GM21528 (cell line): ENCODE results near the gene TRIM71.

ENCODE experiments used
- ATAC-seq: cut with Tn5 transposase; IDR thresholded peaks from one replicate; pipeline ENCODE4 v1.9.1; 2021; ENCODE audit warnings: mild to moderate bottlenecking, moderate library complexity; ENCODE audit not compliant: unreplicated experiment, low FRiP score

The TRIM71 gene

DNA sequence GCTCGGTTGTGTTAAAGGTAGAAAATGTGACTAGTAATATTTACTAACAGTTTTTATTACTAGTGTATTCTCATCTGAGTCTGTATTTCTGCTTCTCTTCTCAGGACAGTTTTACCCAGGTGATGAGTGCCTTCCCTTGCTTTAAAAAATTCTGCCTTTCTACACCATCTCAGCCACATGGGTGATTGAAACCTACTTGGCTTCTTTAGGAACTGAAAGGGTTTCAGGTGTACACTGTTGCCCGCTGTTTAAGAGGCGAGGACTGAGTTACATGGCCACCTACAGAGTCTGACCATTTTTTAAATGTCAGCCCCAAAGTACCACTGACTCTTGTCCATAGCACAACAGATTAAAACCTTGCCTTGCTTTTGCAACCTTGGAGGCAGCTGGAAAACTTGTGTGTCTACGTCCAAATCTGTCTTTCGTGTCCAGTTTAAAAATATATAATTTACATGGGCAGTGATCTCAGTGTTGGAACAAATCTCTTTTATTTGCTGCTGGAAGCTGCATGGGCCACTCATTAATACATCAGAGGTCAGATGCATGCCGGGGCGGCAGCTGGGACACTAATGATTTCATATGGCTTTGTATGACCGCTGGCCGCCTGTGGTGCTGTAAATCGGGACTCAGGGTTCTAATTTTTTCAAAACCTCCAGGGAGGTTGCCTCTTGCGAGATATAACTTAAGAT, 44.6 kb downstream of the TRIM71 start:
- no peak for ATAC-seq

DNA sequence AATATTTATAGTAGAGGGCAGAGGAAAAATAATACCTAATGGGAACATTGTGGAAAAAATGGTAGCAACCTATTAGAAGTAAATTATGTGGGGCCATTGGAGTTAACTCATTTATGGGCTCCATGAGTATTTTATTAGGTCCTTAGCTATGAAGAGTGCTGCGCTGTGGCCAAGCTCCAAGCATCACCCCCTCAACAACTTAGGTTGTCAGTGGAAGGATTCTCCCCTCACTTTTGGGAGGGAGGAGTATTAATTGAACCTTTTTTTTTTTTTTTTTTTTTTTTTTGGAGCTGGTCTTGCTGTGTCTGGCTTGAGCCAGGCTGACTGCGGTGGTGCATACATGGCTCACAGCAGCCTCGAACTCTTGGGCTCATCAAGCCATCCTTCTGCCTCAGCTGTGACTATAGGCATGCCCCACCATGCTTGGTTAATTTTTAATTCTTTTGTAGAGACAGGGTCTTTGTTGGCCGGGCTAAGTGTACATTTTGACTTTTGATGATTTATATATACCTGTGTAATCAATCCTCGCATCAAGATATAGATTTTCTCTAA, 45.2 kb downstream of the TRIM71 start:
- no peak for ATAC-seq

DNA sequence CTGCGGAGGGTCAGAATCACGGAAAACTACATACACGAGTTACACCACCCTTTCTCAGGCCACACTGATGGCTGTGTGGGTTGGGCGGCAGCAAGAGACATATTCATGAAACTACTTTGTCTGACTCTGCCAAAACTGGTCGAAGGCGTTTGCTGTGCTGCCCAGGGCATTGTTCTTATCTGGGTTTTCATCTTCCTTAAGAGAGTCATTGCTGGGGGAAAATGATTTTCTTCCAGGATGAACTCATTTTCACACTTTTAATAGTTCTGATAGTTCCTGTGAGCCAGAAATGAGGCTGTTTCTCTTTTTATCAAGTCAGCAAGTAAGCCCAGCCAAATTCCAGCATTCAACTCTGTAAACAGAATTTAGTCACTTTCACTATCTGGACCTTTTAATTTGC, 47.6 kb downstream of the TRIM71 start:
- ATAC-seq: no peak

DNA sequence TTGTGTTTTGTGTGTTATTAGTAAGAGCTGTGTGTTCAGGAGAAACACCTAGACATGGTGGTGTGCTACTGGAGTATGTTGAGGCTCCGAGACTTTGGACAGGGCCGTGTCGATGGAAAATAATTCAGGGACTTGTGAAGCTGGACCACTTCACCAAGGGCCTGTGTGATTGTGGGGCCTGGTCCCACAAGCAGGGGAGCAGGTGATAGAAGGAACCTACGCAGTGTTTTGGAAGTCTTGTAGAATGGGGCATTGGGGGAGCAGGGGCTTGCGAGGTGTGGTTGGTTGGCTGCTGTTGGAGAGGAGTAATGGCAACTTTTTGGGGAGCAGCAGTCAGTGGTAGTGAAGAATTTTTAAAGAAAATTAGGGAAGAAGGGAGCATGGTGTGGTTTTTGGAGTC, 48.7 kb downstream of the TRIM71 start:
- ATAC-seq: no peak

DNA sequence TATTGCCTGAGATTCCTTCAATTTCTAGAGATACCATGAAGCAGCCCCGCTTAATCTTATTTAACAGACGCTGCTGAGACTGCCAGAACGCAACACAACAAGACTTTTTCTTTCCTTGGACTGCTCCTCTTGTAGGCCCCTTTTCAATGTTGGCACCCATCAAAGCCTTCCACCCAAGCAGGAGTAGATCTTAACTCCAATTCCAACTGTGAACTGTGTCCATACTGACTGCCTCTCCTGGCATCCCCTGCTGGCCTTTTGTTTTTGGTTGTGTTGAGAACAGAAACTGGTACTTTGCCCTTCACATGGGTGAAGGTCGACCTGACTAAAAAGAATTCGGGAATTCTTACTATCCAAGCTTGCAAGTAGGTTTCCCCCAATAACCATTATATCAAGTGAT, 50.2 kb downstream of the TRIM71 start:
- no peak for ATAC-seq

DNA sequence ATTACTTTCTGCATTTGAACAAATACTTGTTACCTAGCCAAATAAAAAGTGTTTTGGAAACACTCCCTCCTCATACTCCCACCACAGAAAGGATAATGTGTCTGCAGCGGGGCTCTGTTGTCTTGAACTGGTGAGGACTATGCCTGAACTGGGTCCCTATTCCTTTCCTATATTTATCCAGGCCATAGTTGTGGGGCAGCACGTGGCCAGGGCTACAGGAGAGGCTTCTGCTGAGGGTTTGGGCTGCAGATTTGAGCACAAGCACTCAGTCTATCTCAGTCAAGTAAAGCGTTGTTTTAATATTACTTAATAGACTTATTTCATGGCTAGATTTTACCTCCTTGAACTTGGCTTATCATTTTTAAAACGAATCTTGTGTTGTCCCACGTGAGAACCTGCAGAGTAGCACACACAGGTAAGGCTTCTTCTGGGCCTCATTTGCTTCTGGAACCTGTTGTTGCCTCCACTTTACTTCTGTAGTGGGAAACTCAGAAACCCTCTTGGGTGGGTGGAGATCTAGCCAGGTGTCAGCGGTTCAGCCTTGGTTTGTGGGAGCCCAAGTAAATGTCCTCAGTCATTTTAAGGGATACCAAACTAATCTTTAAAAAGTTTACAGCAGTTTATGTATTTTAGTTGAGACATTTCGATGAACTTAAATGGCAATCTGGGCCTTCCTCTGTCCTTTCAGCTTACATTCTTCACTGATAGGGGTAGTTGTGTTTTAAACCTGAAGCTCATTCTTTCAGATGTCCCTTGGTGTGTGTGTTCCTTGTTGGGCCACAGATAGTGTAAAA, 51.1 kb downstream of the TRIM71 start:
- ATAC-seq: no peak

DNA sequence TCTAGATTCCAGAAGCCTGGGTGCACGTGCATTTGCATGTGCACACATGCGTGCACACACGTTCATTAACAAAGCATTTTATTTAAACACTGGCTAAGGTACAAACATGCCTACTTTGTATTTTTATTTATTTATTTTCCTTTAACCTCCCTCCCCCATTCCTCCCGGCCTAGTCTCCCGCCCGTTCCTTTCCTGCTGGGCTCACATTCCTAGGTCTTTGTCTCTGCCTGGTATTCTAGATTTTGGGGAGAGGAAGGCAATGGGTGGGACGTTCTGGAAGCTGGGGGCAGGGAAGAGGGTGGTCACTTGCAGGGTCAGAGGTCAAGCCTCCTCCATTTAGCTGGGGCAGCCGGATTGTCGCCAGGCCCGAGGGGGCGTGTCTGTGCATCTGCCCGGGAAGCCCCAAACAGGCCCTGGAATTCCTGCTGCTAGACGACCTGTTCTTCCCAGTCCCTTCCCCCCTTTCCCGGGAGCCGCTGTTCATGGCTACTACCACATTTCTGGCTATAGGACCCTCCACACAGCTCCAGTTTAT, 51.8 kb downstream of the TRIM71 start:
- ATAC-seq: no peak

DNA sequence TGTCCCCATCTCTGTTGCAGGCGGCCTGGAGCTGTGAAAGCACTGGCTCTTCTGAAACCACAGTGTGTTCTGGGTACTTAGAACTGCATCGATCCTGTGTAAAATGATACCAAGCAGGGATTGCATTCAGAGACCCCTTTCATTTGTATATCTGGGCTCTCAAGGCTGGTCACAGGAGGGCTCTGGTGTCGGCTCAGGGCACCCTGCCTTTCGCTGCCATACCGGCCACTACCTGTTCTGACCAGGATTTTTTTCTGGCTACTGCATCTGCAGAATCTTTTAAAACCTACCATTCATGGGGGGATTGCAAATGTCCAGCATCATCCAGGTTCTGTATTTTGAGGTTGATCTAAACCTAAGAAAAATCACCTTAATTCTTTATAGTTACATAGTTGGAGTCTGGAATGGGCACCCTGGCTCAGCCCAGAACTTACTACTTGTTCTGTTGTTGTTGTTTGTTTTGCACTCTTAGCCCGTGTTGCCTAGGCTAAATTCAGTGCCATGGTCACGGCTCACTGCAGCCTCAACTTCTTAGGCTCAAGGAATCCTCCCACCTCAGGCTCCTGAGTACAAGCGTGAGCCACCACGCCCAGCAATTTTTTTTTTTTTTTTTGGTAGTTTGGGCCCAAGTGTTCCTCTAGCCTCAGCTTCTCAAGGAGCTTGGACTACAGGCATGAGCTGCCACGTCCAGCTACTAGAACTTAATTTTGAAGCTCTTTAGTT, 52.7 kb downstream of the TRIM71 start:
- no peak for ATAC-seq

DNA sequence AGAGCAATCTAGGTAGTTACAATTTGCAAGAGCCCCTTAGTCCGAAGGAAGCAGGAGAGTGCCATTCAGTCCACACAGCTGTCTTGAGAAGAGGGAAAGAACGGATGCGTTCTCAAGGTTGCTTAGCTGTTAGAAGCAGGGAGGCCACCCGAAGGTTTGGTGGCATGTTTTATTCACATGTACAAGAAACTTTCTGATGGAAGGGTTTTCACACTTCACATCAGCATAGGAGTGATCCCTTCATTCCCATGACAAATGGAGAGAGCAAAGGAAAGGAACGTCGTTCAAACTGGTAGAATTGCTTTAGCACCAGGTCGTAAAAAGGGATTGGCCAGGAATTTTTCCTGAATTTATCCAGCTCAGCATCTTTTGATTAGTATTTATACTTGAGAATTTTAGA, 53.5 kb downstream of the TRIM71 start:
- no peak for ATAC-seq

DNA sequence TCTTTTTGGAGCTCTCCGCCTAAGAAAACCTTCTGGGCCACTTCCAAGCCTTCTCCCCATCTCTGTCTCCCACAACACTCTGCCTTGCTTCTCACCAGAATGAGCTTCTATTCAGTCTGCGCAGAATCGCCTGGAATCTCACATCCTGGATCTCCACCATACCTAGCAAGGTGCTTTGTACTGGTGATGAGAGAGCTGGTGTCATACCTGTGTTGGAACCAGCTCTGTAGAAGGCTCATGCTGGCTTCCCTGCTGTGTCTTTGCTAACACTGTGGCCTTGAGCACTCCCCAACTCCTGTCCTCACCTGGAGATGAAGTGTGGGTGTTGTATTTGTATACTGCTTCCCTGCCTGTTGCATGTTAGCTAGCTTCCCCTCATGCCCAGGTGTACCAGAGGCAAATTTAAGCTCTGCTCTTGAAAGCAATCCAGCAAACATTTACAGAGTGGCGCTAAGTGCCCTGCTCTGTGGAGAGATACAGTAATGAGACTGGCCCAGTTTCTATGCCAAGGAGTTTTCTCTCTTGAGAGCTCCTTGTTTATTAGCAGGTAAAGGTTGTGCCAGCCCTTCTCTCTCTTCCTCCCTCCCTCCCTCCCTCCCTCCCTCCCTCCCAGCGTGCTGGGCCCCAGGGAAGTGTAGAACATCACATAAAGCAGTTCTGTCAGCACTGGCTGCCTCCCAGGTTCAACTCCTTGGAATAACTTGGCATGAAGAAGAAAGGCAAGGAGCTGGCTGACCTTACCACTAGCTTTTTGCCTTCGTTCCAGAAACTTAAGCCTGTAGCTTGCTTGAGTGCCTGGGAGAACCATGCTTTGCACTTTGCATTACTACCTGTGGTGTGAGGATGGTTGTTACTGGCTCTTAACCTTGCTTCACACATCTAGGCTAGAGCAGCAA, 54.9 kb downstream of the TRIM71 start:
- ATAC-seq: no peak

DNA sequence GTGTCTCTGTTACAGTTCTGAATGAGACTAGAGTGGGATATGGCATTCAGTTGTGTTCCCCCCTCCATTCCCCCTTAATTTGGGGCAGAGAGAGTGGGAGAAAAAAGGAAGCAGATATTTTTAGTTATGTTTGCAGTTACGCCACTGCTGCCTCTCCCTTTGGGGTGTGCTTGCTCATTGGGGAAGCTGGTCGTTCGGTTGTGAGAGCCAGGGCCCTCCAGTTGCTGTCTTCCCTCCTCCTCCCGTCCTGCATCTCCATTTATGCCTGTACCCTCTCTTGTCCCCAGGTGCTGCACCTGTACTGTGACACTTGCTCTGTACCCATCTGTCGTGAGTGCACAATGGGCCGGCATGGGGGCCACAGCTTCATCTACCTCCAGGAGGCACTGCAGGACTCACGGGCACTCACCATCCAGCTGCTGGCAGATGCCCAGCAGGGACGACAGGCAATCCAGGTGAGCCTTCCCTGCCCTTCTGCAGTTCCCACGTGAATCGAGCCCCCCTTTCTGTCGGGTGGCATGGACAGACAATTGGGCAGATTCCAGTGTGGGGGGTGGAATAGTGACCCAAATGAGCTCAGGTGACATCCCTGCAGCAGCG, 55.8 kb downstream of the TRIM71 start:
- ATAC-seq: no peak

DNA sequence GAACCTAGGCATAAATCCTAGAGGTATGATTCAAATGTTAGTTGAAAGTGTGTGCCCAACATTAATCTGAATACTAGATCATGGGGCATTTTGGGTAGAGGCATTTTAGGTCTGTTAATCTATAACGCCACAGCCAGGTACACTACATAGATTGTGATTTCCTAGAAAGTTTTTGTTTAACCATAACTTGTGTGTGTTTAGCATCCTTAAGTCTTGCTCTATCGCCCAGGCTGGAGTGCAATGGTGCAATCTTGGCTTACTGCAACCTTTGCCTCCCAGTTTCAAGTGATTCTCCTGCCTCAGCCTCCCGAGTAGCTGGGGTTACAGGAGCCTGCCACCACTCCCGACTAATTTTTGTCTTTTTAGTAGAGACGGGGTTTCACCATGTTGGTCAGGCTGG, 59.1 kb downstream of the TRIM71 start:
- ATAC-seq: no peak

DNA sequence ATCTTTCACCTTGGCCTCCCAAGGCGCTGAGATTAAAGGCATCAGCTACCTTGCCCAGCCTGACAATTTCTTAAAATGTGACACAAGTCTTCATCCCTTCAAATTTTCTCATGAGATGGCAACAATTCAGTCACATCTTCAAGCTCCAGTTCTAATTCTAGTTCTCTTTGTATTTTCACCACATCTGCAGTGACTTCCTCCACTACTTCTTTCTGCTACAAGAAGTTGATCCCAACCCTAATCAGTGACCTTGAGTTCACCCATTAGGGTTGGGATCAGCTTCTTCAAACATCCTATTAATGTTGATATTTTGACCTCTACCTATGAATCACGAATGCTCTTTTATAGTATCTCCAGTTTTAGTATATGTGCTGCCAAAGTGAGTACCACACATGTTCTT, 59.8 kb downstream of the TRIM71 start:
- no peak for ATAC-seq

DNA sequence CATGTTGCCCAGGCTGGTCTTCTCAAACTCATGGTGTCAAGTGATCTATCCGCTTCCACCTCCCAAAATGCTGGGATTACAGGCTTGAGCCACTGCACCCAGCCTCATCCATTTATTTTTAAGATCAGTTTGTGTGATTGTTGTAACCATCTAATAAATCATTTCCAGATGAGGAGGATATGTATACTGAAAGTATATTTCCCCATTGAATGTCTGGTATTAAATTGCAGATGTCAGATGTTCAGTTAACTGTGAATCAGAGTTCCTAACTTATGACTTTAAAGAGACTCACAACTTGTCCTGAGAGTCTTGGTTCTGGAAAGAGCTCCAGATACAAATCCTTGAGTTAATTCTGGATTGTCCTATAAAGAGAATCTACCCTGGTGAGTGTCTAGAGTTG, 62.4 kb downstream of the TRIM71 start:
- ATAC-seq: no peak

DNA sequence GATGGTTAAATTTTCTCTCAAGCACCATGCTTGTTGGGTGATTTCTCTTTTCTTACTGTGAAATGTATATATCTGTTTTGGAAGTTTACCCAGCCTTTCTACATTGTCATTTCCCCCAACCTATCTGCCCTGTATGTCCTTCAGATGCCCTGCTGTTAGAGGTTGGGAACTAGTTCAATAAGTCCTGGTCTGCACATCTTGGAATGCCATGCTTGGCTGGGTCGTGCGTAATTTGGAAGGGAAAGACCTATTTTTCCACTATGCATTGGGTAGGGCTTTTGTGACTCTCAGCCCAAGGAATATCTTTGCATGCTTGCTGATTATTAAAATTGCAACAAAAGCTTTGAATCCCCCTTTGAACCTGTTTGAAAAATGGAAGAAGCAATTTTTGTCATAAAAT, 63.8 kb downstream of the TRIM71 start:
- no peak for ATAC-seq

DNA sequence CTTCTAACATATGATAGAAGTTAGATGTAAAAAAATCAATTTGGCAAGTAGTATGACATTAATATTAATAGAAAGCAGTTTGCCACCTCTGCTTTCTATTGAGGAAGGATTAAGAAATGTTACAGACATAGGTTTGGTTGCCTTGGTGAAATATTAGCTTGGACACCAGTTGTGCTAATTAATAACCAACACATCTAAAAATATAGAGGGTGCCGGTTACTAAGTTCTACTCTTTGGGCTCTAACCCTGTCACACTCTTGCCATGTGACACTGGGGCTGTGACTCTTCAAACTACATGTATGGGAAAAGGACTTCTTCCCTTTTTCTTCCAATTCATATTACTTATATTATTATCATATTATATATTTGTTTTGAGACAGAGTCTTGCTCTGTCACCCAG, 64.4 kb downstream of the TRIM71 start:
- ATAC-seq: peak; percentile 49

DNA sequence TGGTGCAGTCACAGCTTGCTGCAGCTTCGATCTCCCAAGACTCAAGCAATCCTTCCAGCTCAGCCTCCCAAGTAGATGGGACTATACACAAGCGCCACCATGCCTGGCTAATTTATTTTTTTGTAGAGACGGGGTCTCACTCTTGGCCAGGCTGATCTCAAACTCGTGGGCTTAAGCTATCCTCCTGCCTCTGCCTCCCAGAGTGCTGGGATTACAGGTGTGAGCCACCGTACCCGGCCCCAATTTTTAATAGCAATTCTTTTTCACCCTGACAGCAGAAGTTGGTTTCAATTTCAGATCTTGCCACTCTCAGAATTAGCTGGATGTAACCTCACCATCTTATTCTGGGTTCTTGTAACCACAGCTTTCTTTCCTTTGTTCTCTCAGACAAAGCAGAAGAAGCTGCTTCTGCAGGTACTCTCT, 64.8 kb downstream of the TRIM71 start:
- ATAC-seq: peak; percentile 92

DNA sequence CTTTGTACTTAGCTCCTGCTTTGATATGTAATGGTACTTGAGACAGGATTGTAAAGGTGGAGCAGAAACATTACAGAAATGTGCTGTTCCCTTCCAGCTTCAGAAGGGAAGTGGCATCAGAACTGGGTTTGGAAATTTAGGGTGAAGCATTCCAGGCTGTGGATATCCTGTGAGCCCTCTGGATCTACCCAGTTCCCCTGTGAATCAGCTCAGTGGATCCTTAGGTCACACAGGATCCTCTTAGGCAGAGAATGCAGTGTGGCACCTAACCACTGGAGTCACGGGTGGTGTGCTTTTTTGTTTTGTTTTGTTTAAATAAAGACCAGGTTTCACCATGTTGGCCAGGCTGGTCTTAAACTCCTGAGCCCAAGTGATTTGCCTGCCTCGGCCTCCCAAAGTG, 66.0 kb downstream of the TRIM71 start:
- no peak for ATAC-seq

DNA sequence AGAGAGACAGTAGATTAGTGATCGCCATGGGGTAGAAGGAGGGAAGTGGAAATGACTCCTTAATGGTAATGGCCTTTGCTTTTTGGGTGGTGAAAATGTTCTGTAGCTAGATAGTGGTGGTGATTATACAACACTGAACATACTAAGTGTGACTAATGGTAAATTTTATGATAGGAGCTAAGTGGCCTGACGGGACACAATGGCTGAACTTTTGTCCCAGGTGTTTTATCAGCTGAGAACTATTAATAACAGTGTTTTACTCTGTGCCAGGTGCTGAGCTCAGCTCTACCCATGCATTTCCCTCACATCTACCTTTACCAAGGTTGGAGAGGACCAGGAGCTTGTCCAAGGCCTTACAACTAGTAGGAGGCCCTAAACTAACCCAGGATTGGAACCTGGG, 66.8 kb downstream of the TRIM71 start:
- ATAC-seq: no peak
